Breast epithelium (tissue), 3 donors: ENCODE data around the gene BNC1.

Experiments used
- CTCF ChIP-seq, 3 donors: fragments of 450-650 bp; IDR thresholded peaks; one replicate each; pipeline ENCODE4 v1.5.1; 2016 to 2017; ENCODE audit warnings: antibody characterized with exemption in 3 of 3, mild to moderate bottlenecking in 3 of 3, moderate library complexity in 3 of 3
- POLR2A ChIP-seq: fragments of 450-650 bp; IDR thresholded peaks from one replicate; pipeline ENCODE4 v1.6.1; 2016; ENCODE audit warnings: antibody characterized with exemption, mild to moderate bottlenecking, moderate library complexity

- no peak for TF ChIP-seq CTCF (IDR thresholded peaks at IDR 0.05)
- no peak for TF ChIP-seq POLR2A
Measured at GRCh38 chr15:83322691-83323090, 38.2 kb upstream of the BNC1 start.
